HepG2 (cell line): ENCODE measurements around the gene ZNF384. TPM values are rescaled to one million over a fixed set of nuclear protein-coding genes. Genes with fewer than 3 reads are reported as not detected.

Experiments
- AKNA ChIP-seq: sonication (generic); formaldehyde crosslinking; IDR thresholded peaks from 2 replicates; pipeline ENCODE4 v1.4.0; 2020; ENCODE audit warnings: missing genetic modification reagents, borderline replicate concordance
- ARID4A ChIP-seq: sonication (generic); formaldehyde crosslinking; IDR thresholded peaks from 2 replicates; pipeline ENCODE4 v1.5.0; 2020; ENCODE audit warnings: mild to moderate bottlenecking, missing genetic modification reagents, borderline replicate concordance
- ATF7 ChIP-seq, 2 experiments: fragments of 450-650 bp in 1 of 2; sonication (generic) in 1 of 2; formaldehyde crosslinking in 1 of 2; IDR thresholded peaks; 2 replicates each; pipeline versions ENCODE4 v1.4.0 to v1.6.1; 2016 to 2020; ENCODE audit warnings: antibody characterized with exemption in 1 of 2, mild to moderate bottlenecking in 1 of 2, missing genetic modification reagents in 1 of 2
- GABPB1 ChIP-seq: IDR thresholded peaks from 2 replicates; pipeline ENCODE4 v1.6.1; 2016; ENCODE audit warnings: mild to moderate bottlenecking, missing genetic modification reagents, moderate library complexity, missing compliant biosample characterization
- KLF13 ChIP-seq: sonication (generic); formaldehyde crosslinking; IDR thresholded peaks from 2 replicates; pipeline ENCODE4 v1.4.0; 2020; ENCODE audit warnings: mild to moderate bottlenecking, missing genetic modification reagents
- MAX ChIP-seq: IDR thresholded peaks from 2 replicates; pipeline ENCODE4 v1.6.1; 2012; ENCODE audit warnings: inconsistent platforms
- NAIF1 ChIP-seq: sonication (generic); formaldehyde crosslinking; IDR thresholded peaks from 2 replicates; pipeline ENCODE4 v1.5.0; 2020; ENCODE audit warnings: mild to moderate bottlenecking, missing genetic modification reagents, borderline replicate concordance
- NONO ChIP-seq, 2 experiments: fragments of 450-650 bp in 1 of 2; sonication (generic) in 1 of 2; formaldehyde crosslinking in 1 of 2; IDR thresholded peaks in 1 of 2; conservative IDR thresholded peaks in 1 of 2; 2 replicates each; pipeline versions ENCODE4 v1.6.1 to v1.8.0; 2017 to 2022; ENCODE audit warnings: mild to moderate bottlenecking in 1 of 2, missing genetic modification reagents in 1 of 2, moderate library complexity in 1 of 2
- RBM39 ChIP-seq: fragments of 200-400 bp; formaldehyde crosslinking; IDR thresholded peaks from one replicate; pipeline ENCODE4 v1.6.1; 2018; ENCODE audit warnings: antibody characterized with exemption, mild to moderate bottlenecking, low read depth, low read length; ENCODE audit not compliant: poor library complexity, severe bottlenecking
- SP5 ChIP-seq: IDR thresholded peaks from 2 replicates; pipeline ENCODE4 v1.6.1; 2016; ENCODE audit warnings: low read depth, borderline replicate concordance
- ZBTB7A ChIP-seq: sonication (generic); formaldehyde crosslinking; IDR thresholded peaks from 2 replicates; pipeline ENCODE4 v1.8.0; 2022; ENCODE audit warnings: mild to moderate bottlenecking, missing genetic modification reagents
- ZFP91 ChIP-seq: sonication (generic); formaldehyde crosslinking; IDR thresholded peaks from 2 replicates; pipeline ENCODE4 v1.9.0; 2022; ENCODE audit warnings: missing genetic modification reagents, mild to moderate bottlenecking, borderline replicate concordance
- ZNF18 ChIP-seq: sonication (generic); formaldehyde crosslinking; IDR thresholded peaks from 2 replicates; pipeline ENCODE4 v1.8.0; 2022; ENCODE audit warnings: mild to moderate bottlenecking, missing genetic modification reagents; ENCODE audit not compliant: insufficient replicate concordance
- polyA plus RNA-seq, 8 experiments: library from polyadenylated mRNA; depleted of rRNA in 3 of 8; stranded (reverse) in 7 of 8; unstranded in 1 of 8; fragments of >200 nt; fragmentation: Illumina TruSeq in 4 of 8; extraction: Trizol in 4 of 8; gene quantifications; 2 replicates each; pipeline versions ENCODE4 v1.2.1 to v1.2.3, GENCODE V29; 2011 to 2016; ENCODE audit warnings: low read depth in 4 of 8, missing spikeins in 1 of 8, mixed read lengths in 1 of 8; ENCODE audit not compliant: insufficient read depth in 1 of 8
- total RNA-seq, 5 experiments: library from RNA; depleted of rRNA; stranded (reverse); fragments of >200 nt; fragmentation: Illumina TruSeq; extraction: Trizol; gene quantifications; 2 replicates each; pipeline ENCODE4 v1.2.3, GENCODE V29; 2016; ENCODE audit warnings: low read depth in 1 of 5

The ZNF384 gene
- total and polyA plus RNA-seq, 2 of the 13 experiments (the other 11 are each of a cell fraction or from before 2014, with no cell fraction given): 23.6 to 55.3 TPM

- TF ChIP-seq ATF7 (IDR thresholded peaks at IDR 0.05) (no peak), ATF7 (CRISPR knock-in tag; IDR thresholded peaks at IDR 0.05) (no peak), NAIF1 (CRISPR knock-in tag) (peak; percentile 95), MAX (peak; percentile 81), SP5 (CRISPR knock-in tag) (0 out of 2 replicates have a peak, but pooled peaks have one; percentile 18), AKNA (CRISPR knock-in tag) (no peak), ZNF18 (CRISPR knock-in tag) (no peak), GABPB1 (peak; percentile 92), ARID4A (peak; percentile 86), ZFP91 (peak; percentile 91; the same call in 1 of the 2 replicates), ZBTB7A (CRISPR knock-in tag) (no peak), NONO (IDR thresholded peaks at IDR 0.05) (no peak), NONO (CRISPR knock-in tag; conservative IDR thresholded peaks at IDR 0.05) (peak; percentile 77), RBM39 (peak; percentile 74), KLF13 (CRISPR knock-in tag) (no peak)
These were observed at the start of gene ZNF384 (continued) for GRCh38 chr12:6688999-6689882.
